ENCODE results near the gene AGPS. TPM values are rescaled to one million over a fixed set of nuclear protein-coding genes. Genes with fewer than 3 reads are reported as not detected.
"Not testable (repeated sequence)": the region's sequence is repeated elsewhere in the genome, so short reads cannot be mapped to it uniquely, and the experiment has no call there.

Gene AGPS
- total RNA-seq, 4 donors from 2014 or later, result 21.4 to 50.9 (median 34.3) TPM

DNA sequence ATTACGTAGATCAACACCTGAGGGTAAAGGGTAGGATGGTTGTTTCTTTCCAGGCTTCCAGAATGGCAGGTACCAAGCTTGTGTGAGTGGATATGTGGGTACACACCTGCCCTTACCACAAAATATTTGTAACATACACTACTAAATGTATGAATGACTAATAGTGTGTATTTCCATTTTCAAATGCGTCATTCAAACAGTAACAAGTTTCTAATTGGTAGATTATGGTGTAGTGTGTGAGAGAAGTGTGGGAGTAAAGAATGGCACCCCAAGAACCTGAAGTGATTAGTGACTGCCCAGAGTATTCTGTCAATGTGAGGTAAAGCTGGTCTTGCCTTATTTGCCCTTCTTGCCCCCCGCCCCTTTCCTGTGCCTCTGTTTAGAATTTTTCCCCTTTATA is 21.1 kb downstream of the AGPS start:
- no peak for TF ChIP-seq POLR2AphosphoS5 (IDR thresholded peaks at IDR 0.05)
- TF ChIP-seq, protein P1, sequence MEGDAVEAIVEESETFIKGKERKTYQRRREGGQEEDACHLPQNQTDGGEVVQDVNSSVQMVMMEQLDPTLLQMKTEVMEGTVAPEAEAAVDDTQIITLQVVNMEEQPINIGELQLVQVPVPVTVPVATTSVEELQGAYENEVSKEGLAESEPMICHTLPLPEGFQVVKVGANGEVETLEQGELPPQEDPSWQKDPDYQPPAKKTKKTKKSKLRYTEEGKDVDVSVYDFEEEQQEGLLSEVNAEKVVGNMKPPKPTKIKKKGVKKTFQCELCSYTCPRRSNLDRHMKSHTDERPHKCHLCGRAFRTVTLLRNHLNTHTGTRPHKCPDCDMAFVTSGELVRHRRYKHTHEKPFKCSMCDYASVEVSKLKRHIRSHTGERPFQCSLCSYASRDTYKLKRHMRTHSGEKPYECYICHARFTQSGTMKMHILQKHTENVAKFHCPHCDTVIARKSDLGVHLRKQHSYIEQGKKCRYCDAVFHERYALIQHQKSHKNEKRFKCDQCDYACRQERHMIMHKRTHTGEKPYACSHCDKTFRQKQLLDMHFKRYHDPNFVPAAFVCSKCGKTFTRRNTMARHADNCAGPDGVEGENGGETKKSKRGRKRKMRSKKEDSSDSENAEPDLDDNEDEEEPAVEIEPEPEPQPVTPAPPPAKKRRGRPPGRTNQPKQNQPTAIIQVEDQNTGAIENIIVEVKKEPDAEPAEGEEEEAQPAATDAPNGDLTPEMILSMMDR (IDR thresholded peaks at IDR 0.05), result no peak
- Histone ChIP-seq H3K4me1 (peaks cover 0 to 26% (median 0%) of the 10 kb centered on the region in 3 donors), H3K36me3 (no peaks in the 10 kb centered on the region), H3K4me3 (no peak overlapping the region), H3K27me3 (no peaks in the 10 kb centered on the region), H3K27ac (no peak overlapping the region), H3K9me3 (no peaks in the 10 kb centered on the region)
- 61 to 85% methylated on average over 3 of the region's 3 CpGs for WGBS, 2 donors (ENCODE audit: low coverage in 1 of 2)
- ATAC-seq, result no peak

DNA sequence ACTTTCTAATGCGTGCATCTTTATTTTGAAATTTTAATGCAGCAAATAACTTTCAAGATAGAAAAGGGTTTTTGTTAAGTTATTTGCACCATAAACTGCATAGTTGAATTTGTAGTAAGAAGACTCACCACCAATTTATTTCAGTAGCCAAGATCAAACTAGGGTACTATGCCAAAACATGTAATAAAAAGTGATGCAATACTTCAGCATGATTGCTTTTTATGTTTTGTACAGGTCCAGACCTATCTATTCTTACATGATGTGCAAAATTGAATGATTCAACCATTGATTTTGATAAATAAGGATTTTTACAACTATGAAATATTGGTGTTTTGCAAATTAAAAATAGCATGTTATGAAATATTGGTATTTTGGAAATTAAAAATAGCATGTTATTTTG is 26.7 kb downstream of the AGPS start:
- H3K27me3 ChIP-seq, result no peaks in the 10 kb centered on the region
- H3K27ac ChIP-seq, result no peak overlapping the region
- H3K9me3 ChIP-seq, result no peaks in the 10 kb centered on the region
- no peaks in the 10 kb centered on the region for H3K36me3 ChIP-seq
- 89 to 90% methylated on average over 1 of the region's 1 CpG for WGBS, 2 donors (ENCODE audit: low coverage in 1 of 2)
- ATAC-seq, result peak; percentile 53
- TF ChIP-seq POLR2AphosphoS5 (IDR thresholded peaks at IDR 0.05), result no peak
- TF ChIP-seq, protein P1 (IDR thresholded peaks at IDR 0.05), result no peak
- TF ChIP-seq EP300 (IDR thresholded peaks at IDR 0.05), result no peak
- no peak for TF ChIP-seq POLR2A (IDR thresholded peaks at IDR 0.05)
- H3K4me3 ChIP-seq, result no peak overlapping the region
- H3K4me1 ChIP-seq, result peaks cover 0 to 36% (median 0%) of the 10 kb centered on the region in 3 donors

DNA sequence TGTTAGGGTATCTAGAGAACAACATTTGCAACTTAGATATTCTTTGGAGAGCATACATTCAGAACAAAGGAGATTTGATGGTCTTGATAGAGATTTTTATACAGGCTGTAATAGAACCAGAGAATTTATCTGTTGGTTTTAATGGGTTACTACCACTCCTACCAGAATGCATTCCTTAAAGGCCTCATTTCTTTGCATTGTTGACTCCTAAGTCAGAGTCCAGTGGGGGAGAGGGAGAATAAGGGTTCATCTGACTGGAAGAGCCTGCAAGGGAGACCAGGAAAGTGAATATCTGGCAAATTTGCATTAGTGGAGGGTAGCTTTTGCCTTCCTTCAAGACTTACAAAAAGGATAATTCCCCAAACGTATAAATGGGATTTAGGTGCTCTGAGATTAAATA is 29.7 kb downstream of the AGPS start:
- H3K4me3 ChIP-seq, result no peak overlapping the region
- peaks cover 0 to 9% (median 0%) of the 10 kb centered on the region in 3 donors for H3K9me3 ChIP-seq
- H3K4me1 ChIP-seq, result peaks cover 0 to 19% (median 0%) of the 10 kb centered on the region in 3 donors
- WGBS, 2 donors (ENCODE audit: low coverage in 1 of 2), result 75 to 93% methylated on average over 1 of the region's 1 CpG
- no peak for TF ChIP-seq POLR2AphosphoS5 (IDR thresholded peaks at IDR 0.05)
- no peak for TF ChIP-seq POLR2A (IDR thresholded peaks at IDR 0.05)
- TF ChIP-seq EP300 (IDR thresholded peaks at IDR 0.05), result no peak
- TF ChIP-seq, protein P1 (IDR thresholded peaks at IDR 0.05), result no peak
- no peaks in the 10 kb centered on the region for H3K27me3 ChIP-seq
- ATAC-seq, result no peak
- H3K36me3 ChIP-seq, result no peaks in the 10 kb centered on the region
- H3K27ac ChIP-seq, result no peak overlapping the region

DNA sequence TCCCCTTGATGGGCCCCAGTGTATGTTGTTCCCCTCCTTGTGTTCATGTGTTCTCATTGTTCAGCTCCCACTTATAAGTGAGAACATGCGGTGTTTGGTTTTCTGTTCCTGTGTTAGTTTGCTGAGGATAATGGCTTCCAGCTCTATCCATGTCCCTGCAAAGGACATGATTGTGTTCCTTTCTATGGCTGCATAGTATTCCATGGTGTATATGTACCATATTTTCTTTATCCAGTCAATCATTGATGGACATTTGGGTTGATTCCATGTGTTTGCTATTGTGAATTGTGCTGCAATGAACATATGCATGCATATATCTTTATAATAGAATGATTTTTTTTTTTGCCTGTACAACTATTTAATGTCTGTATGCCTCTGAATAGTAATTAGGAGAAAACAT is 31.5 kb downstream of the AGPS start:
- not testable (repeated sequence) for H3K4me1 ChIP-seq, H3K4me3 ChIP-seq, H3K36me3 ChIP-seq, ATAC-seq, H3K27ac ChIP-seq, H3K27me3 ChIP-seq
- WGBS, 2 donors (ENCODE audit: low coverage in 1 of 2), result 100% methylated on average over 1 of the region's 1 CpG
- peaks cover 0 to 27% (median 0%) of the 10 kb centered on the region in 3 donors for H3K9me3 ChIP-seq

DNA sequence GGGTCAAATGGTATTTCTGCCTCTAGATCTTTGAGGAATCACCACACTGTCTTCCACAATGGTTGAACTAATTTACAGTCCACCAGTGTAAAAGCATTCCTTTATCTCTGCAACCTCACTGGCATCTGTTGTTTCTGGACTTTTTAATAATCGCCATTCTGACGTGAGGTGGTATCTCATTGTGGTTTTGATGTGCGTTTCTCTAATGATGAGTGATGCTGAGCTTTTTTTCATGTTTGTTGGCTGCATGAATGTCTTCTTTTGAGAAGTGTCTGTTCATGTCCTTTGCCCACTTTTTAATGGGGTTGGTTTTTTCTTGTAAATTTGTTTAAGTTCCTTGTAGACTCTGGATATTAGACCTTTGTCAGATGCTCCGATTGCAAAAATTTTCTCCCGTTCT is 32.0 kb downstream of the AGPS start:
- H3K36me3 ChIP-seq, result peaks cover 0 to 13% of the 10 kb centered on the region in 2 donors
- not testable (repeated sequence) for H3K27me3 ChIP-seq, ATAC-seq, H3K4me3 ChIP-seq, H3K27ac ChIP-seq, H3K4me1 ChIP-seq
- WGBS, 2 donors (ENCODE audit: low coverage in 1 of 2), result 90 to 93% methylated on average over 2 to 5 of the region's 5 CpGs
- peaks cover 0 to 27% (median 0%) of the 10 kb centered on the region in 3 donors for H3K9me3 ChIP-seq

DNA sequence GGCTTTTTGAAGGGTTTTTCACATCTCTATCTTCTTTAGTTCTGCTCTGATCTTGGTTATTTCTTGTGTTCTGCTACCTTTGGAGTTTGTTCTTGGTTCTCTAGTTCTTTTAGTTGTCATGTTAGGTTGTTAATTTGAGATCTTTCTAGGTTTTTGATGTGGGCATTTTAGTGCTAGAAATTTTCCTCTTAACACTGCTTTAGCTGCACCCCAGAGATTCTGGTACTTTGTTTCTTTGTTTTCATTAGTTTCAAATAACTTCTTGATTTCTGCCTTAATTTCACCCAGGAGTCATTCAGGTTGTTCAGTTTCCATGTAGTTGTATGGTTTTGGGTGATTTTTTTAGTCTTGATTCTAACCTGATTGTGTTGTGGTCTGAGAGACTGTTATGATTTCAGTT is 34.7 kb downstream of the AGPS start:
- Histone ChIP-seq H3K27ac (no peak overlapping the region), H3K4me1 (no peaks in the 10 kb centered on the region), H3K9me3 (peaks cover 0 to 48% (median 0%) of the 10 kb centered on the region in 3 donors), H3K36me3 (peaks cover 0 to 27% of the 10 kb centered on the region in 2 donors), H3K4me3 (no peak overlapping the region), H3K27me3 (no peaks in the 10 kb centered on the region)
- TF ChIP-seq POLR2AphosphoS5 (IDR thresholded peaks at IDR 0.05), result no peak
- no peak for TF ChIP-seq EP300 (IDR thresholded peaks at IDR 0.05)
- no peak for TF ChIP-seq POLR2A (IDR thresholded peaks at IDR 0.05)
- TF ChIP-seq, protein P1 (IDR thresholded peaks at IDR 0.05), result no peak
- ATAC-seq, result no peak

DNA sequence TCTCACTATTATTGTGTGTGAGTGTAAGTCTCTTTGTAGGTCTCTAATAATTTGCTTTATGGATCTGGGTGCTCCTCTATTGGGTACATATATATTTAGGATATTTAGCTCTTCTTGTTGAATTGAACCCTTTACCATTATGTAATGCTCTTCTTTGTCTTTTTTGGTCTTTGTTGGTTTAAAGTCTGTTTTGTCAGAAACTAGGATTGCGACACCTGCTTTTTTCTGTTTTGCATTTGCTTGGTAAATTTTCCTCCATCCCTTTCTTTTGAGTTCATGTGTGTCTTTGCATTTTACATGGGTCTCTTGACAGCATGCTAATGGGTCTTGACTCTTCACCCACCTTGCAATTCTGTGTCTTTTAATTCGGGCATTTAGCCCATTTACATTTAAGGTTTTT is 35.4 kb downstream of the AGPS start:
- H3K4me1 ChIP-seq, result not testable (repeated sequence)
- H3K36me3 ChIP-seq, result peaks cover 0 to 33% of the 10 kb centered on the region in 2 donors

More for the DNA sequence above, 35.4 kb downstream of the AGPS start:
- not testable (repeated sequence) for ATAC-seq, H3K27ac ChIP-seq, H3K27me3 ChIP-seq, H3K4me3 ChIP-seq
- WGBS, 2 donors (ENCODE audit: low coverage in 1 of 2), result 93% methylated on average over 2 of the region's 2 CpGs; no CpG with 5 or more reads in 1 of the 2 donors
- peaks cover 0 to 55% (median 0%) of the 10 kb centered on the region in 3 donors for H3K9me3 ChIP-seq

All from gastroesophageal sphincter (tissue), 4 donors.